ENCODE results near the gene HSD17B1. TPM values are rescaled to one million over a fixed set of nuclear protein-coding genes. Genes with fewer than 3 reads are reported as not detected.

Gene HSD17B1
- total RNA-seq, 1 donor from 2014 or later: 2.0 TPM

GRCh38 chr17:42581744-42582270, 29.1 kb downstream of the HSD17B1 start:
- no peaks in the 10 kb centered on the region for H3K27me3 ChIP-seq
- intact Hi-C loops (cut with DNase I): no loop called here
- peaks cover 40% of the 10 kb centered on the region for H3K4me1 ChIP-seq
- no peak for TF ChIP-seq POLR2A (IDR thresholded peaks at IDR 0.05)
- no peak for TF ChIP-seq CTCF (IDR thresholded peaks at IDR 0.05)
- no peak for TF ChIP-seq POLR2AphosphoS5 (IDR thresholded peaks at IDR 0.05; ENCODE audit: insufficient read depth in 1 of 2, low read depth in 1 of 2)
- no peaks in the 10 kb centered on the region for H3K9me3 ChIP-seq
- no peak overlapping the region for H3K27ac ChIP-seq
- H3K36me3 ChIP-seq: peaks cover 0 to 67% of the 10 kb centered on the region in 2 donors
- no peak for DNase-seq (ENCODE audit: extremely low spot score in 2 of 2)
- no peak overlapping the region for H3K4me3 ChIP-seq

GRCh38 chr17:42584880-42585279, 32.2 kb downstream of the HSD17B1 start:
- Histone ChIP-seq H3K4me3 (no peak overlapping the region), H3K27me3 (no peaks in the 10 kb centered on the region), H3K27ac (no peak overlapping the region), H3K9me3 (no peaks in the 10 kb centered on the region), H3K4me1 (peaks cover 27% of the 10 kb centered on the region), H3K36me3 (peaks cover 1 to 82% of the 10 kb centered on the region in 2 donors)
- TF ChIP-seq POLR2AphosphoS5 (IDR thresholded peaks at IDR 0.05; ENCODE audit: insufficient read depth in 1 of 2, low read depth in 1 of 2): no peak
- no peak for TF ChIP-seq CTCF (IDR thresholded peaks at IDR 0.05)
- TF ChIP-seq POLR2A (IDR thresholded peaks at IDR 0.05): no peak
- intact Hi-C loops (cut with DNase I): no loop called here
- no peak for DNase-seq (ENCODE audit: extremely low spot score in 2 of 2)

GRCh38 chr17:42585353-42585752, 32.6 kb downstream of the HSD17B1 start:
- TF ChIP-seq POLR2AphosphoS5 (IDR thresholded peaks at IDR 0.05; ENCODE audit: insufficient read depth in 1 of 2, low read depth in 1 of 2) (no peak), CTCF (IDR thresholded peaks at IDR 0.05) (no peak), POLR2A (IDR thresholded peaks at IDR 0.05) (no peak)

GRCh38 chr17:42586514-42587230, 33.9 kb downstream of the HSD17B1 start:
- DNase-seq (ENCODE audit: extremely low spot score in 2 of 2): no peak
- Histone ChIP-seq H3K27ac (peak overlapping the region; percentile 14), H3K27me3 (no peaks in the 10 kb centered on the region), H3K4me1 (peaks cover 27% of the 10 kb centered on the region), H3K36me3 (peaks cover 3 to 83% of the 10 kb centered on the region in 2 donors), H3K9me3 (no peaks in the 10 kb centered on the region), H3K4me3 (no peak overlapping the region)
- intact Hi-C loops (cut with DNase I): no loop called here
- TF ChIP-seq POLR2AphosphoS5 (IDR thresholded peaks at IDR 0.05; ENCODE audit: insufficient read depth in 1 of 2, low read depth in 1 of 2): peak in 1 of 2 donors; percentile 60
- TF ChIP-seq POLR2A (IDR thresholded peaks at IDR 0.05): no peak

More at GRCh38 chr17:42585353-42585752, 32.6 kb downstream of the HSD17B1 start:
- Histone ChIP-seq H3K4me3 (no peak overlapping the region), H3K9me3 (no peaks in the 10 kb centered on the region), H3K36me3 (peaks cover 3 to 82% of the 10 kb centered on the region in 2 donors), H3K27ac (no peak overlapping the region), H3K27me3 (no peaks in the 10 kb centered on the region), H3K4me1 (peaks cover 27% of the 10 kb centered on the region)
- intact Hi-C loops (cut with DNase I): no loop called here
- no peak for DNase-seq (ENCODE audit: extremely low spot score in 2 of 2)

- no peak for DNase-seq (ENCODE audit: extremely low spot score in 2 of 2)
- no peaks in the 10 kb centered on the region for H3K9me3 ChIP-seq
- no peaks in the 10 kb centered on the region for H3K27me3 ChIP-seq
- peaks cover 3 to 46% of the 10 kb centered on the region in 2 donors for H3K36me3 ChIP-seq
- intact Hi-C loops (cut with DNase I): no loop called here
- H3K27ac ChIP-seq: no peak overlapping the region
- TF ChIP-seq POLR2A (IDR thresholded peaks at IDR 0.05): no peak
- no peak for TF ChIP-seq CTCF (IDR thresholded peaks at IDR 0.05)
- peaks cover 15% of the 10 kb centered on the region for H3K4me1 ChIP-seq
- no peak overlapping the region for H3K4me3 ChIP-seq
Observed at GRCh38 chr17:42590886-42591285, 38.2 kb downstream of the HSD17B1 start.
